Stimulated activated CD8-positive, alpha-beta memory T cell treated with anti-CD3 and anti-CD28 coated beads, Interleukin-4, amount 100 ng/mL, for 24 hours (primary cell): ENCODE measurements around the gene ZC2HC1B.
"Not testable (repeated sequence)": the region's sequence is repeated elsewhere in the genome, so short reads cannot be mapped to it uniquely, and the experiment has no call there.

ENCODE experiments used
- DNase-seq: peaks from one replicate; pipeline ENCODE4 v3.0.0-alpha.2; 2020; ENCODE audit warnings: low read depth

Gene ZC2HC1B

DNA sequence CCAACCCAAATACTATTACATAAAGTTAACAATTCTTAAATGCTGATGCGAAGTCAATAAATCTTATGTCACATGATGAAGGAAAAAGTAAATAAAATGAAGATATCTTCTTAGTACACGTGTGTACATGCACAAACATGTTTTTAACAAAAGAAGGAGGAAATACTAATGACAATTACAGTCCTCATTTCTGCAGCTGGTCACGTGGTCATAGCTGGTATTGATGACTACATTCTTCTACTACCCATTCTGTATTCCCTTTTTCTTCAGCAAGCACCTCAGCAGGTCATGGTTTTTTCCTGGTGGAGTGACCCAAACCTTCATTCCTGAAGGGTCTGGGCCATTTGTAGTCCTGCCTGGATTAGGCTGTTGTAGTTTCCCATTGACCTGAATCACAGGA, 4.5 kb downstream of the ZC2HC1B start:
- DNase-seq, result not testable (repeated sequence)

DNA sequence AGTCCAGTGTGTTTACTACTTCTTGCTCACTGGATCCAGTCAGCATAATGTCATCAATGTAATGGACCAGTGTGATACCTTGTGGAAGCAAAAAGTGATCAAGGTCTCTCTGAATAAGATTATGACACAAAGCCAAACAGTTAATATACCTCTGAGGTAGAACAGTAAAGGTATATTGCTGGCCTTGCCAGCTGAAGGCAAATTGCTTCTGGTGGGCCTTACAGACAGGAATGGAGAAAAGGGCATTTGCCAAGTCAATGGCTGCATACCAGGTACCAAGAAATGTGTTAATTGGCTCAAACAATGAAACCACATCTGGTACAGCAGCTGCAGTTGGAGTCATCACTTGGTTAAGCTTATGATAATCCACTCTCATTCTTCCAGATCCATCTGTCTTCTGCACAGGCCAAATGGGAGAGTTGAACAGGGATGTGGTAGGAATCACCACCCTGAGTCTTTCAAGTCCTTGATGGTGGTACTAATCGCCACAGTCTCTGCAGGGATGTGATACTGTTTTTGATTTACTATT, 7.0 kb downstream of the ZC2HC1B start:
- DNase-seq, result not testable (repeated sequence)

GRCh38 chr6:143872201-143872600, 7.9 kb downstream of the ZC2HC1B start:
- no peak for DNase-seq

- DNase-seq, result not testable (repeated sequence)
These were observed 9.3 kb downstream of the ZC2HC1B start for GRCh38 chr6:143873600-143873999.

- not testable (repeated sequence) for DNase-seq
These were observed 10.2 kb downstream of the ZC2HC1B start for GRCh38 chr6:143874503-143874902.

DNA sequence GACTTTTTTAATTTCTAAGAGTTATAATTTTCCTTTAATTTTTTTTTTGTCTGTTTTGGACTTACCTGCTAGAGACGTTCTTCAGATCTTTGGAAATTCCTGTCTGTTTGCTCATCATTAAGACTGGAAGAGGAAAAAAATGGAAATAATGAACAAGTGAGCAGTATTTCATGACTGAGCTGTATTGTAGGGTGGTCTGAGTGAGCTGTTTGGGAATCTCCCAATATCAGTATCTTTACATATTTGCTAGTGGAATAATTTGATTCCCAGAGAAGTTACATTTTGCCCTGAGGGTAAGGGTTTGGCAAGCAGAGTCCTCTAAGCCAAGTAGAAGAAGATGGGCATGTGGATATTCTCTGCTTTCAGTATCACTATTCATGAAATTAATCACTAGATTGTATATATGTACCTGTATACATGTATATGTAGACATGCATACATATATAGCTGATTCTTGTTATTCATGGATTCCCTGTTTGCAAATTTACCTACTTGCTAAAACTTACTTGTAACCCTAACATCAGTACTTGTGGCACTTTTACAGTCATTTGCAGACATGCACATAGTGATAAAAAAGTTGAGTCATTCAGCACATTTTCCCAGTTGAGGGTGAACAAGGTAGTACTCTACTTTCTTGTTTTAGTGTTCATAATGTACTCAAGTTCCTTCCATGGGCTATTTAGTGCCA, 13.5 kb downstream of the ZC2HC1B start:
- no peak for DNase-seq

- DNase-seq, result no peak
These were observed 14.0 kb downstream of the ZC2HC1B start for GRCh38 chr6:143878272-143878760.

DNA sequence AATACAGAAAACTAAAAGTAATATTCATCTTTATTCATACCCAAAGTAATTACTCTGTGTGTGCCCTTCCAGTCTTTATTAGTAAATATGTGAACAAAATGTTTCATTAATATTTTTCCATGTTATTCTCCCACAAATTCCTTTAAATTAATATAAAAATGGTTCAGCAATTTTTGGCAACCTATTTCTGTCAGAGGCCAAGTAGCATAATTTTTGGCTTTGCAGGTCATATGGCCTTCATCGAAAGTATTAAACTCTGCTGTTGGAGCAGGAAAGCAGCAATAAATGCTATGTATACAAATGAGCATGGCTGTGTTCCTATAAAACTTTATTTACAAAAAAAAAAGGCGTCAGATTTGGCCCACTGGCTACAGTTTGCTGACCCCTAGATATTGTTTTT, 16.1 kb downstream of the ZC2HC1B start:
- DNase-seq, result no peak

DNA sequence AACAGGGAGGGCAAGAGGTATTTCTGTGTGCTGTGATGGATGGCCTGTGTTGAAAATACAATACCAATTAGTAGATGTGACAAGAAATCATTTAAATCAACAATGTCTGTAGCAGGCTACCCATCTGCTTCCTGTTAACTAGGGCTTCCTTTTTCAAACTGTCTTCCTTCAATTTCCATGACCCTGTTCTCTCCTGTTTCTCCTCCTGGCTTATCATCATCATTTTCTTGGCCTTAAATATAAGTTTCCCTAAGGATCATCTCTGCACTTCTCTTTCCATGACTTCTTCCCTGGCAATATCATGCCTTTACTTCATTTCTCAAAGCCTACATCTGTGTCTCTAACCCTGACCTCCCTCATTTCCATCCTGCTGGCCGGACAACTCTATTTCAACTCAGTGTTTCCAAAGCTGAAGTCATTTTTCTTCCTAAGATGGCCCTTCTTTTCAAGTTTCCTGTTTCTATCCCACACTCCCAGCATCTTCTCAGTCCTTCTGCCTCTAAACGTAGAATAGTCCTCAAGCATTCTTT, 18.2 kb downstream of the ZC2HC1B start:
- DNase-seq, result no peak

DNA sequence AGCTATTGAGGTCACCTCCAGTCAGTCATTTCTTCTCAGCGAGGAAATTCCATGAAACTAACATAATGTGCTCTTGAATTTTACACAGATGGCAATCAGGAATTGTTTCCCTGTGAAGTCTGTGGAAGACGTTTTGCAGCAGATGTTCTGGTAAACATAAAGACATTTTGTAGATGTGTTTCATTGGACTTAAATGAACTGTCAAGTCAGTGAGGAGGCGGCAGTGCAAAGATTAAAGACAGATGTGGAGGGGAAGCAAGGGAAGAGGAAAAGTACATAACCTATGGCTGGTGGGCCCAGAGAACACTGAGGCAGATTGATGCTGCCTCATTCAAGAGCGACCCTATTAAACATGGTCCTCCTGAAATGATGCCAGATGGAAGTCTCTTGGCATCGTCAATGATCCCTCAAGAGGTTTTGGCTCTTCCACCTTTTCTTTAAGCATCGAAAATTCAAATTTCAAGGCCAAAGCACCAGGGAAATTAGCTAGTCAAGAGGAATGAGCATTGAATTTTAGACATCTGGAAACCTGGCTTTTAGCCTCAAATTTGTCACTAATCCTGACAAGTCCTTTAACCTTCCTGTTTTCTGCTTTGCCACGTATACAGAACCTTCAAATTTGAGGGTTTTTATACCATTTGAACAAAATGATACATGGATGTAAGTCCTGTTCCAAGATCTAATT, 20.1 kb downstream of the ZC2HC1B start:
- DNase-seq, result no peak

DNA sequence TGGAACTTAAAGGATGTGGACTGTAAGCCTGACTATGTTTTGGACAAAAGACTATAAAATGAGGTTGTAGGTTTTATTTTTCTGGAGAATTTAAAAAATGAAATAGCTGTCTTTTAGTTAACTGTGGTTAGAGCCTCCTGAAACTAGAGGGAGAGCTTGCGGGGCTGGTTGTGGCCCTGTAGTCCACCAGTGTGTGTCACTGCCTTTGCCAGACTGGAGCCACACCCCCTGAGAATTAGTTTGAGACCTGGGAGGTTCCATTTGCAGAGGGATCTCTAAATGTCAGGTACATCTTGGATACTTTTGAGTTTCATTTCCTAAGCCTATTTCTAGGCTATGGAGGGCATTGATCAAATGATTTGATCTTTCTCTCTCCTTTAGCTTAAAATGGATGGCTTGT, 20.8 kb downstream of the ZC2HC1B start:
- DNase-seq, result no peak

DNA sequence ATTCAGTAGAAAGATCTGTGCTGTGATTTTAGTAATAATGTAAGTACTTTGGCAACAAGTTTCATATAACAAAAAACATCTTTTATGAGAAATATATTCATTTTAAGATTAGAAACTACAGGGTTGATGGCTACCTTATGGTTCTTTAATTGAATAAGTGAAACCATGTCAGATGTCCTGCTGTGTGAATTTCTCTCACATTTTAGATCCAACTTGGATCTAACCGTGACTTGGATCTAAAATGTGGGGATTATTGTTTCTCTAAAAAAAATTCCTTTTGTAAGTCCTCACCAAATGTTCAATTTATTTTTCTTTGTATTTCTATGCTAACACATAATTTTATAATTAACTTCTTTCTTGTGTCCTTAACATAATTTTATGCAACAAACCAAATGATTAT, 30.4 kb downstream of the ZC2HC1B start:
- no peak for DNase-seq

- DNase-seq, result no peak
These were observed 32.0 kb downstream of the ZC2HC1B start for GRCh38 chr6:143896126-143896860.

DNA sequence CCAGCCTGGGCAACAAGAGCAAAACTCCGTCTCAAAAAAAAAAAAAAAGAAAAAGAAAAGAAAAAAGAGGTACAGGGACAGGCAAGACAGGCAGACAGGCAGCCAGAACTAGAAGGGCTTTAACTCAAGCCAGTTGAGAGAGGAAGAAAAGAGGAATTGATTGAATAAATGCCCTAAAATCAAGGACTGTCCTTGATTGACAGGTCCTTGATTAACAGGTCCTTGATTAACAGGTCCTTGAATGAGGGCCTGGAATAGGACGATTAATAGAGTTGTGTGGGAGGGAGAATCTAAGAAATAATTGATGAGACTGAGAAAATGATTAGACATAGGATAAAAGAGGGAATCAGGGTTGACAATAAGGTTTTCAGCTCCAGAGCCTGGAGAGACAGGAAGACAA, 36.1 kb downstream of the ZC2HC1B start:
- DNase-seq, result no peak

DNA sequence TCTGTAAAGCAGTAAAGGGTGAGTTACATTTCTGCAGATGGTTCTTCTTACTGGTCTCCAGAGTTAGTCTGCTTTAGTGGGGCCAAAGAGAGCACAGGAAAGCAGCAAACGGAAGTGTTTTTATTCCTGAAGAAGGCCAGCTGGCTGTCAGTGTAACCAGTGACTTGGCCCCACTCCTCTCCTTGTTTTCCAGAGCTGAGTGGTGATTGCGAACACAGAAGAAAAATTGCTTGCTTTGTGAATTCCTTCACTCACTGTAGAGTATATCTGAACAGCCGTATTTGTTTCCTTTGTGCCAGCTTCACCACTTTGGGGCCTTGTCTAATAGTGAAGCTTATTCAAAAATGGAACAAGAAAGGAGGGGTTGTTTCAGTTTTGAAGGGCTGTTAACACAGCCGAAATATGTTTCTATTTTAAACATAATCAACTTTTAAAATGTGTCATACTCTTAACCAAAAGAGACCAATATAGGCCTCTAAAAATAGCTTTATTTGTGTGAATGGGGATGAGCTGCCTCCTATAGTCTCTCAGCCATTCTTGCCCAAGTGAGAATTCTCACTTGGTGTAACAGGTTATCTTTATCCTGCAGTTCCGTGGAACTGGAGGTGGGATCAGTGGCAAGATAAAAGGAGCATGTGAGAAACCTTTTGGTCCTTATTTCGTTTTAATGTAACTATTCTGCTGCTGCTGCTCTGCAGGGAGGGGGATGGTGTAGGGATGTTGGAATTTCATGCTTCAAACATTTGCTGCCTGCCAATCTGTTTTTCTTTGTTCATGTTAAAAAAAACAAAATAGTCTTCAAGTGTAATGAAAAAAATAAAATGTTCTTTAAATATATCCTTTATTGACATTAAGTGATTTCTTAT, 37.8 kb downstream of the ZC2HC1B start:
- DNase-seq, result no peak

- no peak for DNase-seq
These were observed 38.6 kb downstream of the ZC2HC1B start for GRCh38 chr6:143902827-143903226.

DNA sequence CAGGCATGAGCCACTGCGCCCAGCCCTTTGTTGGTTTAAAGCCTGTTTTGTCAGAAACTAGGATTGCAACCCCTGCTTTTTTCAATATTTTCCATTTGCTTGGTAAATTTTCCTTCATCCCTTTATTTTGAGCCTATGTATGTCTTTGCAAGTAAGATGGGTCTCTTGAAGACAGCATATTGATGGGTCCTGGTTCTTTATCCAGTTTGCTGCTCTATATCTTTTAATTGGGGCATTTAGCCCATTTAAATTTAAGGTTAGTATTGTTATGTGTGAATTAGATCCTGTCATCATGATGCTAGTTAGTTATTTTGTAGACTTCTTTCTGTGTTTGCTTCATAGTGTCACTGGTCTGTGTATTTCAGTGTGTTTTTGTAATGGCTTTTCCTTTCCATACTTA, 46.8 kb downstream of the ZC2HC1B start:
- no peak for DNase-seq

DNA sequence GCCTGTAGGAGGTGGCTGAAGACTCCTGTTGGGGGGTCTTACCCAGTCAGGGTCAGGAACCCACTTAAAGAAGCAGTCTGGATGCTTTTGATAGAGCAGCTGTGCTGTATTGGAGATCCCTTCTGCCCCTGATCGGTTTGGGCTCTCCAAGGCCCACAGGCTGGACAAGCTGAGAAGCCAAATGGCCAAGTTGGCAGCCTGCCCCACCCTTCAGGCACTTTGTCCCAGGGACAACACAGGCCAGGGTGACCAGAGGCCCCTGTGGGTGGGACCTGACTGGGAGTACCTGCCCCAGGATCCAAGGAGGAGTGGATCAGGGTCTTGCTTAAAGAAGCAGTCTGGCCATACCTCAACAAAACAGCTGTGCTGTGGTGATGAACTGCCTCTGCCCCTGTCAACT, 48.4 kb downstream of the ZC2HC1B start:
- DNase-seq, result no peak

DNA sequence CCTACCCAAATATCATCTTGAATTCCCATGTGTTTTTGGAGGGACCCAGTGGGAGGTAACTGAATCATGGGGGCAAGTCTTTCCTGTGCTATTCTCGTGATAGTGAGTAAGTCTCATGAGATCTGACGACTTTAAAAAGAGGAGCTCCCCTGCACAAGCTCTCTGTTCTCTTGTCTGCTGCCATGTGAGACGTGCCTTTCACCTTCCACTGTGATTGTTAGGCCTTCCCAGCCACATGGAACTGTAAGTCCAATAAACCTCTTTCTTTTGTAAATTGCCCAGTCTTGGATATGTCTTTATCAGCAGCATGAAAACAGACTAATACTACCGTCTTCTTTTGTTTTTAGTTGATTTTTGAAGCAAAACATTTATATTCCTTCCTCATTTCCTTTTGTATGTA, 52.8 kb downstream of the ZC2HC1B start:
- not testable (repeated sequence) for DNase-seq

DNA sequence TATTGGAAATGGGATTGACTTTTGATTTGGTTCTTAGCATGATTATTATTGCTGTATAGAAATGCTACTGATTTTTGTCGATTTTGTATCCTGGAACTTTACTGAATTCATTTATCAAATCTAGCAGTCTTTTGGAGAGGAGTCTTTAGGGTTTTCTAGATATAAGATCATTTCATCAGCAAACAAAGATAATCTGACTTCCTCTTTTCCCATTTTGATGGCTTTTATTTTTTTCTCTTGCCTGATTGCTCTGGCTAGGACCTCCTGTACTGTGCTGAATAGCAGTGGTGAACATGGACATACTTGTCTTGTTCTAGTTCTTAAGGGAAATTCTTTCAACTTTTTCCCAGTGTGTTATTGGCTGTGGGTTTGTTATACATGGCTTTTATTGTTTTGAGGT, 64.6 kb downstream of the ZC2HC1B start:
- no peak for DNase-seq

DNA sequence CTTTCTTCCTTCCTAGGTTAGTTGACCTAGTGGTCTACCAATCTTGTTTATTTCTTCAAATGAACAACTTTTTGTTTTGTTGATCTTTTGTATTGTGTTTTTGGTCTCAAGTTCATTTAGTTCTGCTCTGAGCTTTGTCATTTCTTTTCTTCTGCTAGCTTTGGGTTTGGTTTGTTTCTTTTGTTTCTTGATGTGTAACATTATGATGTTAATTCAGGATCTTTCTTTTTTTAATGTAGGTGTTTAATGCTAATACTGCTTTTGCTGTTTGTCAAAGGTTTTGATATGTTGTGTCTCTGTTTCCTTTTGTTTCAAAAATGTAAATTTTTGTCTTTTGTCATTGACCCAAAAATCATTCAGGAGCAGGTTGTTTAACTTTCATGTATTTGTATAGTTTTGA, 65.7 kb downstream of the ZC2HC1B start:
- no peak for DNase-seq

DNA sequence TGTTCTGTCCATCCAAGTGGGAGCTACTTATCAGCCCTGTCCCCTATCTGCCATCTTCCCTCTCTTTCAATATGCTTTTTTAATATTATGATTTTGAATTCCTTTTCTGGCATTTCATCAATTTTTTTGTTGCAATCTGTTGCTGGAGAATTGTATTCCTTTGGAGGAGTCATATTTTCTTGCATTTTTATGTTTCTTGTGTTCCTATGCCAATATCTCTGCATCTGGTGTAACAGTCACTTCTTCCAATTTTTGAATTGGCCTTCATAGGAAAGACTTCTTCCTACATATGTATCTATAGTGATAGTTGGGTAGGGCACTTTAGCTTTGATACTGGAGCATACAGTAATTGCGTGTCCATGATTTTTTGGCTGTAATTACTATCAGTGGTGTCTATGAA, 70.1 kb downstream of the ZC2HC1B start:
- DNase-seq, result no peak
